GM21381 (cell line): ENCODE measurements around the gene UBE3D.
"Not testable (repeated sequence)": the region's sequence is repeated elsewhere in the genome, so short reads cannot be mapped to it uniquely, and the experiment has no call there.

Experiments used
- ATAC-seq: cut with Tn5 transposase; IDR thresholded peaks from one replicate; pipeline ENCODE4 v1.9.1; 2021; ENCODE audit warnings: mild to moderate bottlenecking, moderate library complexity; ENCODE audit not compliant: unreplicated experiment

UBE3D gene

DNA sequence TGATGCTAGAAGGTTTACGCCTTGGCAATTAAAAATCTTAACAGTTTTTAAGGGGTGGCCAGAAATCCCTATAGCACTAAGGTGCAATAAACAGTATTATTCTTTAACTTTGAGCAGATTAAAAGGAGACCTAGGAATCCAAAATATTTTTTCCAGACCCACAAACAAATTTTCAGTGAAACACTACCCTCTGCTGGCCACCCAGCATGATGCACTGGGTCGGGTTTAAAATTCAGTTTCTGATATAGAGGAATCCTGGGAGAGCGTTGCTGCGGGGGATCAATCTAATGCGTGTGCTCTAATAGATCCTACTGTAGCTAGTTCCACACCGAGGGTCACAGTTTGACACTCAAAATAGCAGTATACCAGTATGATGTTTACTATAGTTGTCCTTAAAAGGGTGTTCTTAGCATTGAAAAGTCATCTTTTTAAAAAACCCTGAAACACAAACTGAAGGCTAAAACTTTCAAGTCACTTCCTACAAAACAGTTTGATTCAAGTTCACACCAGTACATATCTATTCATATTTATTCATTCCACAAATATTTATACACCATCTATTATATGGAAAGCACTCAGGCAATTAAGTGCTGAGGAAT lies 10.2 kb downstream of the UBE3D start:
- ATAC-seq: peak; percentile 59

DNA sequence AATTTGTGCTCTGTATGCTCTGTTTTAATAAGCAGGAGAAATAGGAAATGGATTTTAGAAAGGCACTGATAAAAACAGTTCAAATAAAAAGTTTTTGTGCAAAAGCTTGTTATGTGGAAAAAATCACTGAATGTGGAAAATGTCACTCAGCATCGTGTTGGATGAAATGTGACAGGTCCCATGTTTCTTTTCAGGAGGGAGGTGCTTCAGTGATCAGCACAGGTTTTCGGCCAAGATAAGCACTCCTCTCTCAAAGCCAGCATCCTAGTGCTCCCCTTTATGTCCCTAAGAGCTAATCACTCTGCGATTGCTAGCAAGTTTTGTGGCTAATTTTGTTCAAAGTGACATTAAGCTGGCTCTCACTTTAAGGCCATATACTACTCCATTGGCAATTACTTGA lies 12.0 kb downstream of the UBE3D start:
- ATAC-seq: no peak

- no peak for ATAC-seq
Observed at GRCh38 chr6:83051377-83052172, 14.1 kb downstream of the UBE3D start.

- no peak for ATAC-seq
Observed at GRCh38 chr6:83047065-83047754, 18.4 kb downstream of the UBE3D start.

DNA sequence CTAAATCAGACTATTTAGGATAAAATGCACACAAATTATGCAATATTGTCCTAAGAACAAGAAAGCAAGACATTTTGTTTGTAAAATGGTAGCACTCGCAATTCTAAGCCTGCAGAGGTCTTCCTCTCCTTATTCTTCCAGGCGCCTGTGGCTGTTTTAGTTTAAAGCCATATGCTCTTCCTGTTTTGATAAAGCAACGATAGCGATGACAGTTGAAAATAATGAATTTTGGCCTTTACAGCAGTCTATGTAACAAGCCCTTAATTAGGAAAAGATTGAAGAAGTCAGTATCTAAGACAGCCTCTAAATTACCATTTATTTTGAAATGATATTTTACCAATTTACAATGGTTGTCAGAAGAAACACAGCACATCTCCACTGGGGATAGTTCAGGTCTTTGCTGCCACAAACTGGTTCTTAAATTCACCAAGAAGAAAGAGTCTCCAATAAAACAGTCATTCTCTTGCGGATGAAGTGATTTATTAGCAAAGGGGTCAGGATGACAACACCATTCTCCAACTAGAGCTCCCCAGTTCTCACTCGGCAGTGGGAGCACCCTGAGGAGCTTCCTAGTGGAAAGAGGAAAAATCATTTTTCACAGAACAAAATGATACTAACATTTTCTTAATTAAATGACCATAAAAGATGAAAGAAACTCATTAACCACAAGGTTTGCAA lies 21.4 kb downstream of the UBE3D start:
- no peak for ATAC-seq

GRCh38 chr6:83042467-83043053 lies 23.1 kb downstream of the UBE3D start:
- ATAC-seq: no peak

DNA sequence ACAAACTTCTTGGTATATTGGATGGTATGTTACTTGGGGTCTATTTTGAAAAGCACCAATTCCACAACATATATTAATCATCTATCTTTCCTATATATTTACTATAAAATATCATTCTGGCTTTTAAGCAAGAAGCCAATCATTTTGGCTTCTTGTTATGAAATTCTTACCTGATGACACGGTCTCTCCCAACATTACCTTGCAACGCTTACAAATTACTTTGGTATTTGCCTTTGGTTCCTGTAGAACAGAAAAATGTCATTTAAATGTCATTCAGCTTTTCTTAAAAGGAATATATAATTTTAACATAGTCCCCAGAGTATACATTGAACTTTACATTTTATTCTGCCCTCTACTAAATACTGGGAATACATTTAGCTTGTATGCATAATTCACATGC lies 27.4 kb downstream of the UBE3D start:
- no peak for ATAC-seq

GRCh38 chr6:83031689-83032088 lies 34.0 kb downstream of the UBE3D start:
- ATAC-seq: no peak

DNA sequence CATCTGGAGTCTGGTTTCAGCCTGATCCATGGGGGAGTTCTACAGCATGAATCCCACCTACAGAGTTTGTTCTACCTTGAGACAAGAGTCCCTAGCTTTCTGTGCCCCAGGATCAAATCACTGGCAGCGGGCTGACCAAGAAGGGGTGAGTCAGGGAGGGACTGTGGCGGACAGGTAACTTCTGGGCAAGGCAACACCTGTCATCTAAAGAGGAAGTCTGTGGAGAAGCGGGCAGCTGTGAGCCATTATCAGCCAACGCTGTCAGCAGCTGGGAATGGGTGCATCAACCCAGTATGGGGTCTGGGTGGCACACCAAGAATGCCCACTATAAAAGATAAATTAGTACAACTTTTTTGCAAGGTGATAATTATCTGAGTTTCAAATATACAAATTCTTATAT lies 45.9 kb downstream of the UBE3D start:
- no peak for ATAC-seq

DNA sequence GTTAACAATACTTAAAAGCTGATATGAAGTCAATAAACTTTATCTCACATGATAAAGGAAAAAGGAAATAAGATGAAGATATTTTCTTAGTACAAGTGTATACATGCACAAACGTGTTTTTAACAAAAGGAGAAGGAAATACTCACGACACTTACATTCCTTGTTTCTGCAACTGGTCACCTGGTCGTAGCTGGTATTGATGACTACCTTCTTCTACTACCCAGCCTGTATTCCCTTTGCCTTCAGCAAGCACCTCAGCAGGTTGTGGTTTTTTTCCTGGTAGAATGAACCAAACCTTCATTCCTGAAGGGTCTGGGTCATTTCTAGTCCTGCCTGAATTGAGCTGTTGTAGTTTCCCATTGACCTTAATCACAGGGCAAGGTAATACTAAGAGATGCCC lies 54.5 kb downstream of the UBE3D start:
- ATAC-seq: not testable (repeated sequence)

- no peak for ATAC-seq
Observed at GRCh38 chr6:83008626-83009025, 57.0 kb downstream of the UBE3D start.

GRCh38 chr6:83006270-83006905 lies 59.3 kb downstream of the UBE3D start:
- ATAC-seq: no peak

DNA sequence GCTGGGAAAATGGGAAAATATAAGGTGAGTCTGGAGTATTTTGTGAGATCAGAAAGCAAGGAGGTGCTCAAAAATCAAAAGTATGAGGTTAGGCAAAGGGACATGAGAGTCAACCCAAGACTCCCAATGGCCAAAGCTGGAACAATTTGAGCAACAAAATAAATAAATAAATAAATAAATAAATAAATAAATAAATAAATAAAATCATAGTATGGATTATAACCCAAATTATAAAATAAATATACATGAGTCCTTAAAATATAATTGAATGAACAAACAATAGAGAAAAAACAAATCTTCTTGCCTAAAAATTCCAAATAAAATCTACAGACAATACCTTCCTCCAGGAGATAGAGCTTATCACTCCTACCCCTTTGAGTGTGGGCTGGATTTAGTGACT lies 69.5 kb downstream of the UBE3D start:
- no peak for ATAC-seq

DNA sequence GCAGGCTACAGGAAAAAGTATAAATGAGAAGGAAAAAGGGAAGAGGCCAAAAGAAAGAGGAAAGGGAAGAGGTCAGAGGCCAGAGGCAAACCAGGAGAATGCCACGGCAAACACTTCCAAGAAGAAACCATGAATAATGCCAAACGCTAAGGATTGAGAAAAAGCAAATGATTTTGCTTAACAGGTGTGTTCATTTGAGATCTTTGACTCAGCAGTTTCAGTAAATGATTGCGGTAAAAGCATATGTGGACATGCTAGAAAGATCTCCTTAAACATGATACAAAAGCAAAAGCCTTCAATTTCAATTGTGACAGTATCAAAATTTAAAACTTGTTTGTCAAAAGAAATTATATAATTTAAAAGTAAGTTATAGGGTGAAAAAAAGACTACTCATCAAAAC lies 70.6 kb downstream of the UBE3D start:
- ATAC-seq: no peak

GRCh38 chr6:82989736-82990290 lies 75.8 kb downstream of the UBE3D start:
- no peak for ATAC-seq

DNA sequence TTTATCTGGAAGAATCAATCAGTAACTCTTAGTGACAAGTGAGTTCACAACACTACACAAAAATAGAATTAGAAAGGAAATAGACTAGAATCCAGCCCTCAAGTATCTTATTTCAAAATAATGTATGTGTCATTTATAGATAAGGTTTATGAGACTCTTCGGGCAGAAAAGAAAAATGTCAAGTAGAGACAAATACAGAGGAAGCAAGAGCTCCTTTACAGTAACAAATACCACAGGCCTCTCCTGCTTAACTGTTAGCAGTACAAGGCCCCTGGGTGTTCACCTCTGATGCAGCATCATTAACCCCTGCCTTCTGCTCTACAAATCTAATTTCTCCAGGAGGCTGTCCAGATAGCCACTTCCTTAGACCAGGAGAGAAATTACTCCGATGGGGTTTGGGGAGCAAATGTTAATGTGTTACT lies 76.7 kb downstream of the UBE3D start:
- no peak for ATAC-seq

- no peak for ATAC-seq
Observed at GRCh38 chr6:82987951-82988350, 77.7 kb downstream of the UBE3D start.

GRCh38 chr6:82987416-82987815 lies 78.2 kb downstream of the UBE3D start:
- no peak for ATAC-seq

GRCh38 chr6:82984720-82985119 lies 80.9 kb downstream of the UBE3D start:
- ATAC-seq: no peak

GRCh38 chr6:82980086-82980485 lies 85.6 kb downstream of the UBE3D start:
- ATAC-seq: no peak
